ENCODE data around the gene CGNL1.

CGNL1 gene

GRCh38 chr15:57500979-57501576 lies 124.8 kb downstream of the CGNL1 start:
- TF ChIP-seq CTCF (IDR thresholded peaks at IDR 0.05; ENCODE audit: low read depth, low read length), result no peak

GRCh38 chr15:57502116-57502515 lies 125.8 kb downstream of the CGNL1 start:
- TF ChIP-seq CTCF (IDR thresholded peaks at IDR 0.05; ENCODE audit: low read depth, low read length), result no peak
- H3K4me3 ChIP-seq (ENCODE audit: low read depth, low read length), result no peak overlapping the region

More at GRCh38 chr15:57500979-57501576, 124.8 kb downstream of the CGNL1 start:
- no peak overlapping the region for H3K4me3 ChIP-seq (ENCODE audit: low read depth, low read length)

GRCh38 chr15:57503051-57503702 lies 126.9 kb downstream of the CGNL1 start:
- H3K4me3 ChIP-seq (ENCODE audit: low read depth, low read length), result no peak overlapping the region
- no peak for TF ChIP-seq CTCF (IDR thresholded peaks at IDR 0.05; ENCODE audit: low read depth, low read length)

GRCh38 chr15:57503911-57504598 lies 127.8 kb downstream of the CGNL1 start:
- TF ChIP-seq CTCF (IDR thresholded peaks at IDR 0.05; ENCODE audit: low read depth, low read length), result no peak

GRCh38 chr15:57504599-57504940 lies 128.3 kb downstream of the CGNL1 start:
- no peak overlapping the region for H3K4me3 ChIP-seq (ENCODE audit: low read depth, low read length)
- TF ChIP-seq CTCF (IDR thresholded peaks at IDR 0.05; ENCODE audit: low read depth, low read length), result no peak

More at GRCh38 chr15:57503911-57504598, 127.8 kb downstream of the CGNL1 start:
- no peak overlapping the region for H3K4me3 ChIP-seq (ENCODE audit: low read depth, low read length)

- TF ChIP-seq CTCF (IDR thresholded peaks at IDR 0.05; ENCODE audit: low read depth, low read length), result no peak
- no peak overlapping the region for H3K4me3 ChIP-seq (ENCODE audit: low read depth, low read length)
Observed at GRCh38 chr15:57505056-57505715, 128.9 kb downstream of the CGNL1 start.
